GM23338 (cell line): ENCODE measurements around the gene SLC25A36.

Source experiments
- CTCF ChIP-seq, 2 experiments: fragments of 200-600 bp in 1 of 2; sonication (generic) in 1 of 2; conservative IDR thresholded peaks; 2 replicates each; pipeline versions ENCODE4 v1.5.1 to v1.6.1; 2016 to 2017; ENCODE audit warnings: antibody characterized with exemption in 2 of 2, low read depth in 2 of 2, mild to moderate bottlenecking in 2 of 2, moderate library complexity in 1 of 2
- EZH2 ChIP-seq: fragments of 200-600 bp; sonication (generic); IDR thresholded peaks from one replicate; pipeline ENCODE4 v1.8.0; 2017; ENCODE audit warnings: antibody characterized with exemption, mild to moderate bottlenecking, low read depth; ENCODE audit not compliant: unreplicated experiment
- POLR2AphosphoS5 ChIP-seq: IDR thresholded peaks from 2 replicates; pipeline ENCODE4 v1.6.1; 2016; ENCODE audit warnings: antibody characterized with exemption, low read depth
- REST ChIP-seq: IDR thresholded peaks from one replicate; pipeline ENCODE4 v1.6.1; 2018; ENCODE audit warnings: antibody characterized with exemption; ENCODE audit not compliant: unreplicated experiment

DNA sequence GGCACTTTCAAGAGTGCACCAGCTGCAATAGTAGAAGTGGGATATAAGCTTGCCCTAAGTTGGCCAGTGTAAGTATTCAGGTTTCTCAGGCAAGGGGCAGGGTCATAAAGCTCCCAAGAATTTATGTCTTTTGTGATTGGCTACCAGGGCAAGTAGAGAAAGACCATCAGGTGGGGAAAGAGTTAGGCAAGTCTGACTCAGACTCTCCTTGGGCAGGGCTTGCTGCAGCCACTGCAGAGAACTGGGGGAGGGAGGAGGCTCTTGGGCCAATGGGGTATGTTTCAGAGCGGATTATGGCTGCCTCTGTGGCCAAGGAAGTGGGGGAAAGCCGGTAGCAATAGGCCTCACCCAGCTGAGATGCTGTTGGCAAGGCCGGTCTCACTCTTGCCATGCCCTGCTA is 44.6 kb upstream of the SLC25A36 start:
- TF ChIP-seq CTCF (conservative IDR thresholded peaks at IDR 0.05; ENCODE audit: low read depth in 2 of 2) (no peak), EZH2 (no peak), POLR2AphosphoS5 (no peak), REST (no peak)
